OCI-LY7 (cell line): ENCODE measurements around the gene CUBN. TPM values are rescaled to one million over a fixed set of nuclear protein-coding genes. Genes with fewer than 3 reads are reported as not detected.

Experiments
- BruUV-seq: library from RNA; stranded (reverse); fragments of 400-500 nt; replicated peaks from 2 replicates; lab custom pipeline; 2021; lab: Mats Ljungman, UMichigan
- CTCF ChIA-PET: fragments of 300-600 bp; sonication (Branson Sonifier 250); formaldehyde crosslinking; loops from one replicate; lab custom pipeline; 2022; ENCODE audit warnings: antibody characterized with exemption; ENCODE audit not compliant: unreplicated experiment; lab: Charles Lee
- POLR2A ChIA-PET: fragments of 300-600 bp; sonication (Branson Sonifier 250); formaldehyde crosslinking; loops from one replicate; lab custom pipeline; 2022; ENCODE audit warnings: antibody characterized with exemption; lab: Charles Lee
- DNase-seq: peaks from one replicate; pipeline ENCODE4 v3.0.0-alpha.2; 2015; ENCODE audit warnings: low spot score
- H2AFZ ChIP-seq: fragments of 200-600 bp; sonication (generic), shearing (Covaris generic); 2 replicates; pipeline ENCODE4 v1.6.1; 2014; ENCODE audit warnings: mild to moderate bottlenecking, antibody characterized with exemption, low read length, moderate library complexity
- H3K27ac ChIP-seq: fragments of 200-600 bp; sonication (generic); 2 replicates; pipeline ENCODE4 v1.5.1; 2014; ENCODE audit warnings: mixed run types, low read depth, mild to moderate bottlenecking, moderate library complexity, low read length, inconsistent platforms; ENCODE audit not compliant: poor library complexity, severe bottlenecking
- H3K36me3 ChIP-seq: fragments of 200-600 bp; sonication (generic); 2 replicates; pipeline ENCODE4 v1.6.1; 2014; ENCODE audit warnings: mild to moderate bottlenecking, antibody characterized with exemption, low read length, moderate library complexity, mixed read lengths; ENCODE audit not compliant: insufficient read depth
- H3K4me1 ChIP-seq: fragments of 200-600 bp; sonication (generic); 2 replicates; pipeline ENCODE4 v1.5.1; 2014; ENCODE audit warnings: mild to moderate bottlenecking, low read length; ENCODE audit not compliant: insufficient read depth, poor library complexity, severe bottlenecking
- H3K4me2 ChIP-seq: fragments of 200-600 bp; sonication (generic); 2 replicates; pipeline ENCODE4 v1.6.1; 2014; ENCODE audit warnings: mild to moderate bottlenecking, low read length
- H3K4me3 ChIP-seq: fragments of 200-600 bp; sonication (generic); 2 replicates; pipeline ENCODE4 v1.5.1; 2014; ENCODE audit warnings: mild to moderate bottlenecking, low read depth, low read length; ENCODE audit not compliant: poor library complexity, severe bottlenecking
- H3K79me2 ChIP-seq: fragments of 200-600 bp; sonication (generic); 2 replicates; pipeline ENCODE4 v1.6.1; 2016; ENCODE audit warnings: low read depth, mild to moderate bottlenecking, low read length, moderate library complexity, mixed read lengths; ENCODE audit not compliant: insufficient read depth
- H3K9me2 ChIP-seq: fragments of 200-600 bp; sonication (generic); 2 replicates; pipeline ENCODE4 v1.6.1; 2016; ENCODE audit warnings: mild to moderate bottlenecking, low read length, mixed read lengths; ENCODE audit not compliant: insufficient read depth
- H3K9me3 ChIP-seq: fragments of 200-600 bp; sonication (generic); 2 replicates; pipeline ENCODE4 v1.6.1; 2014; ENCODE audit warnings: mild to moderate bottlenecking, mixed run types, low read length, mixed read lengths
- H4K20me1 ChIP-seq: fragments of 200-600 bp; sonication (generic); 2 replicates; pipeline ENCODE4 v1.6.1; 2014; ENCODE audit warnings: mild to moderate bottlenecking, antibody characterized with exemption, low read length, moderate library complexity, mixed read lengths; ENCODE audit not compliant: insufficient read depth
- EZH2phosphoT487 ChIP-seq: fragments of 200-600 bp; sonication (generic); IDR thresholded peaks from 2 replicates; pipeline ENCODE4 v1.6.1; 2018; ENCODE audit warnings: low read depth, borderline replicate concordance, mild to moderate bottlenecking, mixed run types, antibody characterized with exemption, low read length, moderate library complexity, mixed read lengths
- intact Hi-C: fragments of 100-400 bp; cut with micrococcal nuclease; formaldehyde crosslinking; loops from one replicate; pipeline ENCODE4 v1.10.0; 2022; ENCODE audit not compliant: unreplicated experiment
- total RNA-seq, 2 experiments: library from RNA; depleted of rRNA in 1 of 2; stranded (reverse); fragments of >200 nt in 1 of 2; shearing (Covaris generic) in 1 of 2; gene quantifications; 2 replicates each; pipeline ENCODE4 v1.2.3, GENCODE V29; 2014 to 2022
- TF ChIP-seq, protein P1 (sequence below): fragments of 200-600 bp; sonication (generic); conservative IDR thresholded peaks from 2 replicates; pipeline ENCODE4 v1.5.1; 2014; ENCODE audit warnings: mild to moderate bottlenecking, antibody characterized with exemption, low read length, moderate library complexity, mixed read lengths

The CUBN gene
- total RNA-seq, 2 experiments from 2014 or later: 0.13 to 0.25 TPM

DNA sequence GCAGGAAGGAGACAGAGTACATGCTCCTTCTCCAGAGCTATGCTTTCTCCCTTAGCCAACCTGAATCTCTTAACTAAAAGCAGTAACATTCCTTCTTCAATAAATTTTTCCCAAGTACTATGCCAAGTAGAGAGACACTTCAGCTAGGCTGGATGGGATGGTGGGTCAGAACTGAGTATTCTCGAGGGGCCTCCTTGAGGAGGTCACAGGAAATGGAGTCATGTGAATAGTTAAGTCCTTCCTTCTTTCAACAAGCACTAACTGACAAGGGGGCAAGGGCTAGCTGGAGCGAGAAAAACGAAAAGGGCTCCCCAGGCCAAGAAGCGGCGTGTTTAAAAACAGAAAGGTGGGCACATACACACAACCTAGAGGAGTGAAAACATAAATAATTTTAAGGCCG lies 317.8 kb downstream of the CUBN start:
- ChIA-PET POLR2A (interaction anchor here (0.7 to 1.4 kb wide), 2 partner anchors 8 to 10 kb away, joined by 4 to 6 read pairs; no protein-coding TSS in a partner anchor), CTCF (interaction anchor here (0.5 kb wide), 1 partner anchor 374 kb away, joined by 3 read pairs; no protein-coding TSS in a partner anchor)
- H3K4me1 ChIP-seq: peaks cover 8% of the 10 kb centered on the region
- TF ChIP-seq EZH2phosphoT487: no peak
- TF ChIP-seq, protein P1, sequence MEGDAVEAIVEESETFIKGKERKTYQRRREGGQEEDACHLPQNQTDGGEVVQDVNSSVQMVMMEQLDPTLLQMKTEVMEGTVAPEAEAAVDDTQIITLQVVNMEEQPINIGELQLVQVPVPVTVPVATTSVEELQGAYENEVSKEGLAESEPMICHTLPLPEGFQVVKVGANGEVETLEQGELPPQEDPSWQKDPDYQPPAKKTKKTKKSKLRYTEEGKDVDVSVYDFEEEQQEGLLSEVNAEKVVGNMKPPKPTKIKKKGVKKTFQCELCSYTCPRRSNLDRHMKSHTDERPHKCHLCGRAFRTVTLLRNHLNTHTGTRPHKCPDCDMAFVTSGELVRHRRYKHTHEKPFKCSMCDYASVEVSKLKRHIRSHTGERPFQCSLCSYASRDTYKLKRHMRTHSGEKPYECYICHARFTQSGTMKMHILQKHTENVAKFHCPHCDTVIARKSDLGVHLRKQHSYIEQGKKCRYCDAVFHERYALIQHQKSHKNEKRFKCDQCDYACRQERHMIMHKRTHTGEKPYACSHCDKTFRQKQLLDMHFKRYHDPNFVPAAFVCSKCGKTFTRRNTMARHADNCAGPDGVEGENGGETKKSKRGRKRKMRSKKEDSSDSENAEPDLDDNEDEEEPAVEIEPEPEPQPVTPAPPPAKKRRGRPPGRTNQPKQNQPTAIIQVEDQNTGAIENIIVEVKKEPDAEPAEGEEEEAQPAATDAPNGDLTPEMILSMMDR: no peak
- no peak overlapping the region for H3K4me2 ChIP-seq
- peaks cover 6% of the 10 kb centered on the region; the same call in 1 of the 2 replicates for H3K79me2 ChIP-seq
- H3K9me2 ChIP-seq: no peaks in the 10 kb centered on the region
- intact Hi-C loops: loop anchor here (10.0 kb wide), 1 partner anchor 377 kb away; the partner anchor contains the start of gene PTER
- no peaks in the 10 kb centered on the region for H3K36me3 ChIP-seq
- no peak overlapping the region for H3K27ac ChIP-seq
- no TSS peak for BruUV-seq
- H2AFZ ChIP-seq: no peak overlapping the region
- no peak overlapping the region for H3K4me3 ChIP-seq
- no peaks in the 10 kb centered on the region for H4K20me1 ChIP-seq
- DNase-seq: no peak
- H3K9me3 ChIP-seq: no peaks in the 10 kb centered on the region

DNA sequence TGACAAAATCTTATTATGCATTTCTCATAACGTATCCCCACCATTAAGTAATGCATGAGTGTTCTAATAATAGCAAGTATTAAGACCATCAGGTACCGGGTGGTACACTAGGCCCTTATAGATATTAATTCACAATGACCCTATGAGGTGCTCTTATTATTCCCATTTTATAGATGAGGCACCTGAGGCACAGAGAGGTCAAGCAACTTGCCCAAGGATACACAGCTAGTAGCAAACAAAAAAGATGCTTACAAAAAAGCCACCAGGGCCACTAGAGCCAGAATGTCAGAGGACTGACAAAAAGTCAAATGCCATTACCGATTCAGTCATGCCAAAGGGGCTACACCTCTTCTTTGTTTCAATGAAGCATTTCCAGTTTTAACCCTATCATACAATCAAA lies 318.3 kb downstream of the CUBN start:
- ChIA-PET CTCF (no interaction called here), POLR2A (interaction anchor here (0.7 kb wide), 1 partner anchor 10 kb away, joined by 4 read pairs; no protein-coding TSS in a partner anchor)
- Histone ChIP-seq H3K4me2 (no peak overlapping the region), H3K4me3 (no peak overlapping the region), H2AFZ (no peak overlapping the region), H3K9me2 (no peaks in the 10 kb centered on the region), H3K9me3 (no peaks in the 10 kb centered on the region), H3K4me1 (peaks cover 4% of the 10 kb centered on the region), H3K27ac (no peak overlapping the region), H3K79me2 (peaks cover 2% of the 10 kb centered on the region; the same call in 1 of the 2 replicates), H4K20me1 (no peaks in the 10 kb centered on the region), H3K36me3 (no peaks in the 10 kb centered on the region)
- no peak for DNase-seq
- no peak for TF ChIP-seq EZH2phosphoT487
- TF ChIP-seq, protein P1: no peak
- intact Hi-C loops: loop anchor here (10.0 kb wide), 1 partner anchor 376 kb away; the partner anchor contains the start of gene PTER
- BruUV-seq: no TSS peak

DNA sequence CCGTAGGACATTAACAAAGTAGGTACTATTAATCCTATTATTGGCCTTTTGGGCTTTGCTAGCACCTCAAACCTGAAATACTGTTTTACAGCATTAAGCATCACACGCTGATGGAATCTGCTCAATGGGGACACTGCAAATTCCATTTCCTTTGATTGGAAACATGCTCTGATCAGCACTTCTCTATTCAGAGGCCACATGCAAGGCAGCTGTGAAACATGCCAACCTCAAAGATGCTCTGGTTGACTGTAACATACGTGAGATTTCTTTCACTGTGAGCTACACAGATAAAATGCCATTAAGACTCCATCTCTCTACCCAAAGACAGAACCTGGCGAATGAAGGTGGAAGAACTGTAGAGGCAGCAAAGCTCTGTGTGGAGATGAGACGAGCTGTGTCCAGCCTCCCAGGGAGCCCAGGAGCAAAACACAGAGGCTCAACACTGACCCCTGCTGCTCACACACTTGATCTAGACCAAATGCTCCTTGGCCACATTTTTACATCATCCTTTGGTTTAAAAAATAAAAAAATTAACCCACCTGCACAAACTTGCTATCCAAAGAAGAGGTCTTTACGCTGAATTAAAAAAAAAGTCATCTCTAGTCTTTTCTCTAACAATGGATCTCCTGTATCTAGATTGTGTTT lies 320.4 kb downstream of the CUBN start:
- no peaks in the 10 kb centered on the region for H3K9me2 ChIP-seq

More for the DNA sequence above, 320.4 kb downstream of the CUBN start:
- H3K4me1 ChIP-seq: no peaks in the 10 kb centered on the region
- H3K9me3 ChIP-seq: no peaks in the 10 kb centered on the region
- H3K79me2 ChIP-seq: no peaks in the 10 kb centered on the region
- POLR2A ChIA-PET: no interaction called here
- no peak overlapping the region for H3K27ac ChIP-seq
- no peak overlapping the region for H3K4me3 ChIP-seq
- TF ChIP-seq, protein P1: peak; percentile 80
- no peak for TF ChIP-seq EZH2phosphoT487
- peak; percentile 42 for DNase-seq
- intact Hi-C loops: no loop called here
- no TSS peak for BruUV-seq
- no peaks in the 10 kb centered on the region for H3K36me3 ChIP-seq
- no peak overlapping the region for H2AFZ ChIP-seq
- CTCF ChIA-PET: interaction anchor here (1.0 kb wide), 1 partner anchor 13 kb away, joined by 4 read pairs; no protein-coding TSS in a partner anchor
- H4K20me1 ChIP-seq: no peaks in the 10 kb centered on the region
- no peak overlapping the region for H3K4me2 ChIP-seq
